C4-2B (cell line): ENCODE measurements around the gene KRTAP10-6.
"Not testable (repeated sequence)": the region's sequence is repeated elsewhere in the genome, so short reads cannot be mapped to it uniquely, and the experiment has no call there.

Source experiments
- ZFX ChIP-seq: fragments of 450-650 bp; IDR thresholded peaks from 2 replicates; pipeline ENCODE4 v1.6.1; 2017
- TF ChIP-seq, protein P1 (sequence below): fragments of 450-650 bp; conservative IDR thresholded peaks from 2 replicates; pipeline ENCODE4 v1.5.1; 2017; ENCODE audit warnings: mild to moderate bottlenecking

DNA sequence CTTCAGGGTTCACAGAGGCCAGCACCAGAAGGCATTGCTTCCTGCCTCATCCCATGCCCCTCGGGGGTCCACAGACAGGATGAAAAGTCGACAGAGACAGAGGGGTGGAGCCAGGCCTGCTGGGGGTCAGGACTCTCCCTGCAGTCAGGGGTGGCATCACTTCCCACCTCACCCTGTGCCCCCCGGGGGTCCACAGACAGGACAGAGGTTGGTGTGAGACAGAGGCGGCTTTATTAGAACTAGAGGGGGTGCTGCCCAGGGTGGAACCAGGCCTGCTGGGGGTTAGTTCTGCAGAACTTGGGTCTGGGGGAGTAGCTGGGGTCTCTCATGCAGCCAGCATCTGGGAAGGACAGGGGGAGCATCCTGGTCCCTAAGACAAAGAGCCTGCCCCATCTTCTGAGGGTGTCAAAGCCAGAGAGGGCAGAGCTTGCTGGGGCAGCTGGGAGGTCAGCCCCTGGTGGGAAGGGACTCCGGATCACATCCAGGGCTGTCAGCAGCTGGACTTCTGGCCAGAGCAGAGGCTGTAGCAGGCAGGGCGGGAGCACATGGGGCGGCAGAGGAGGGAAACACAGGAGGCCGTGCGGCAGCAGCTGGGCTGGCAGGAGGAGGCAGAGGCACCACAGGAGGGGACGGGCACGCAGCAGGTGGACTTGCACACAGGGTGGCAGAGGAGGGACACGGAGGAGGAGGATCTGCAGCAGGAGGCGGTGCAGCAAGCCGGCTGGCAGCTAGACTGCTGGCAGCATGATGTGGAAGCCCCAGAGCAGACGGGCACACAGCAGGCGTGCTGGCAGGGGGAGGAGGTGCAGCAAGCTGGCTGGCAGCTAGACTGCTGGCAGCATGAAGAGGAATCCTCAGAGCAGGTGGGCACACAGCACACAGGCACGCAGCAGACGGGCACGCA lies 1.2 kb downstream of the KRTAP10-6 start:
- TF ChIP-seq, protein P1, sequence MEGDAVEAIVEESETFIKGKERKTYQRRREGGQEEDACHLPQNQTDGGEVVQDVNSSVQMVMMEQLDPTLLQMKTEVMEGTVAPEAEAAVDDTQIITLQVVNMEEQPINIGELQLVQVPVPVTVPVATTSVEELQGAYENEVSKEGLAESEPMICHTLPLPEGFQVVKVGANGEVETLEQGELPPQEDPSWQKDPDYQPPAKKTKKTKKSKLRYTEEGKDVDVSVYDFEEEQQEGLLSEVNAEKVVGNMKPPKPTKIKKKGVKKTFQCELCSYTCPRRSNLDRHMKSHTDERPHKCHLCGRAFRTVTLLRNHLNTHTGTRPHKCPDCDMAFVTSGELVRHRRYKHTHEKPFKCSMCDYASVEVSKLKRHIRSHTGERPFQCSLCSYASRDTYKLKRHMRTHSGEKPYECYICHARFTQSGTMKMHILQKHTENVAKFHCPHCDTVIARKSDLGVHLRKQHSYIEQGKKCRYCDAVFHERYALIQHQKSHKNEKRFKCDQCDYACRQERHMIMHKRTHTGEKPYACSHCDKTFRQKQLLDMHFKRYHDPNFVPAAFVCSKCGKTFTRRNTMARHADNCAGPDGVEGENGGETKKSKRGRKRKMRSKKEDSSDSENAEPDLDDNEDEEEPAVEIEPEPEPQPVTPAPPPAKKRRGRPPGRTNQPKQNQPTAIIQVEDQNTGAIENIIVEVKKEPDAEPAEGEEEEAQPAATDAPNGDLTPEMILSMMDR: not testable (repeated sequence)
- TF ChIP-seq ZFX: not testable (repeated sequence)
